Upper lobe of right lung (tissue), 1 donor: ENCODE measurements around the gene PRICKLE1. TPM values are rescaled to one million over a fixed set of nuclear protein-coding genes. Genes with fewer than 3 reads are reported as not detected.

ENCODE experiments used
- ATAC-seq: fragments of 200-7000 bp; cut with Tn5 transposase; one replicate; pipeline ENCODE4 v1.9.1; 2020; ENCODE audit warnings: mild to moderate bottlenecking, moderate library complexity
- DNase-seq: peaks from one replicate; pipeline ENCODE4 v3.0.0-alpha.2; 2020
- H3K27ac ChIP-seq: fragments of 200-600 bp; one replicate; pipeline ENCODE4 v1.8.0; 2022
- H3K27me3 ChIP-seq: fragments of 200-600 bp; one replicate; pipeline ENCODE4 v1.8.0; 2022; ENCODE audit warnings: mild to moderate bottlenecking
- H3K36me3 ChIP-seq: fragments of 200-600 bp; one replicate; pipeline ENCODE4 v1.8.0; 2022
- H3K4me1 ChIP-seq: fragments of 200-600 bp; one replicate; pipeline ENCODE4 v1.8.0; 2022
- H3K4me3 ChIP-seq: fragments of 200-600 bp; one replicate; pipeline ENCODE4 v1.8.0; 2022; ENCODE audit warnings: mild to moderate bottlenecking
- H3K9me3 ChIP-seq: fragments of 200-600 bp; one replicate; pipeline ENCODE4 v1.8.0; 2022
- intact Hi-C: fragments of 100-400 bp; cut with DNase I; formaldehyde crosslinking; loops from one replicate; pipeline ENCODE4 v1.11.0; 2022
- total RNA-seq: library from RNA; stranded (reverse); fragmentation: NEBNext Ultra II Directional; extraction: Animal tissue kit (Norgen Biotek cat#: 25700); gene quantifications from one replicate; pipeline ENCODE4 v1.2.1, GENCODE V29; 2021
- TF ChIP-seq, protein P1 (sequence below): fragments of 200-600 bp; IDR thresholded peaks from one replicate; pipeline ENCODE4 v1.8.0; 2022; ENCODE audit warnings: antibody characterized with exemption
- donor health status: DM: no; HTN: yes; CAD: no; lungs with severe emphysema.

Gene PRICKLE1
- total RNA-seq, 1 donor from 2014 or later: 18.4 TPM

DNA sequence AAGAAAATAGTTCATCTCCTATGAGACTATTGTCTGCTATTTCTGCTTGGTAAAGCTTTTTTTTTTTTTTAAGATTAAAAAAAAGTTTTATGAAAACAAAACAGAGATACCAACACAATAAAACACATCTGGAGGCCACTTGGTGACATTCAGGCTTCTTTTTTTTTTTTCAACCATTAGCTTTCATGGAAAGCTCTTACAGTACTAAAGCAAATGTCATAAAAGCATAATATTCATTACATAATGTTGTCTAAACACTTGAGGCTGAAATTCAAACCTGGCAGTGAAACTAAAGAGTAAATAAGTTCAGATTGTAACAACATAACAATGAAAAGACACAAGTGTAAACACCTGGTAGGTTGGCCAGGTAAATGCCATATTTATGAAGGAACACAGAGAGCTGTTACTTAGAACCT, 14.7 kb downstream of the PRICKLE1 start:
- Histone ChIP-seq H3K4me3 (no peak overlapping the region), H3K9me3 (no peaks in the 10 kb centered on the region), H3K36me3 (no peaks in the 10 kb centered on the region), H3K4me1 (peaks cover 46% of the 10 kb centered on the region), H3K27ac (peak overlapping the region; percentile 44), H3K27me3 (no peaks in the 10 kb centered on the region)
- peak; percentile 58 for ATAC-seq
- intact Hi-C loops: no loop called here
- TF ChIP-seq, protein P1, sequence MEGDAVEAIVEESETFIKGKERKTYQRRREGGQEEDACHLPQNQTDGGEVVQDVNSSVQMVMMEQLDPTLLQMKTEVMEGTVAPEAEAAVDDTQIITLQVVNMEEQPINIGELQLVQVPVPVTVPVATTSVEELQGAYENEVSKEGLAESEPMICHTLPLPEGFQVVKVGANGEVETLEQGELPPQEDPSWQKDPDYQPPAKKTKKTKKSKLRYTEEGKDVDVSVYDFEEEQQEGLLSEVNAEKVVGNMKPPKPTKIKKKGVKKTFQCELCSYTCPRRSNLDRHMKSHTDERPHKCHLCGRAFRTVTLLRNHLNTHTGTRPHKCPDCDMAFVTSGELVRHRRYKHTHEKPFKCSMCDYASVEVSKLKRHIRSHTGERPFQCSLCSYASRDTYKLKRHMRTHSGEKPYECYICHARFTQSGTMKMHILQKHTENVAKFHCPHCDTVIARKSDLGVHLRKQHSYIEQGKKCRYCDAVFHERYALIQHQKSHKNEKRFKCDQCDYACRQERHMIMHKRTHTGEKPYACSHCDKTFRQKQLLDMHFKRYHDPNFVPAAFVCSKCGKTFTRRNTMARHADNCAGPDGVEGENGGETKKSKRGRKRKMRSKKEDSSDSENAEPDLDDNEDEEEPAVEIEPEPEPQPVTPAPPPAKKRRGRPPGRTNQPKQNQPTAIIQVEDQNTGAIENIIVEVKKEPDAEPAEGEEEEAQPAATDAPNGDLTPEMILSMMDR: no peak
- DNase-seq: no peak

DNA sequence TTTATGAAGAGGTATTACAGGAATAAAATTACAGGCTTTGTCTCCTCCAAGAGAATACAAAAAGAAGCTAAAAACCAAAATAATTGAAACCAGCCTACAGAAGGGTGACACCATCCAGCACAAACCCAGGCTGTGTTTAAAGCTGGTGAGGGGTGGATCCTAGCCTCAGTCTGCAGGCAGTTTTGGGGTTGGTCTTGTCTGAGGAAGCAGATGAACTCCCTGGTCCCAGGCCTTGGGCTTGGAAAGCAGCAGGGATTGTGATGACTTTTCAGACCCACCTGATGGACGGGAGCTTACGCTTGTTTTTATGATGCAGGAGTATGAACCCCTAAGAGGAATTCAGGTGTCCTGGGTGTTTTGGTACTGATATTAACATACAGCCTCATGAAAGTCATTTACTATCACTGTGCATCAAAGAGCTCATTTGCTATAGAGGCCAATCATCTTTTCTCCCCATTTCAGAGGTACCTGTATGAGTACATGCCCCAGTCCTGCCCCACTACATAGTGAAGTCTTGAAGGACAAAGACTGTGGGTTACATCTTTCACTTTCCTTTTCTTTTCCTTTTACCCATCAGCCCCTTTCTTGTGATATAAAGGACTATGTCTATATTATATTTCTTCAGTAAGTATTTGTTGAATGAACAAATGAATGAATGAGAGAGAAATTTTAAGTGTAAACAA, 18.1 kb downstream of the PRICKLE1 start:
- TF ChIP-seq, protein P1: no peak
- Histone ChIP-seq H3K27me3 (no peaks in the 10 kb centered on the region), H3K4me3 (no peak overlapping the region), H3K9me3 (no peaks in the 10 kb centered on the region), H3K4me1 (peaks cover 39% of the 10 kb centered on the region), H3K27ac (no peak overlapping the region), H3K36me3 (no peaks in the 10 kb centered on the region)
- intact Hi-C loops: no loop called here
- ATAC-seq (no peak), DNase-seq (no peak)

GRCh38 chr12:42570076-42570475, 19.5 kb downstream of the PRICKLE1 start:
- peak; percentile 77 for ATAC-seq
- DNase-seq: no peak
- intact Hi-C loops: no loop called here

GRCh38 chr12:42568952-42569915, 20.3 kb downstream of the PRICKLE1 start:
- DNase-seq (no peak), ATAC-seq (peak; percentile 78)
- no peaks in the 10 kb centered on the region for H3K36me3 ChIP-seq
- H3K4me1 ChIP-seq: peaks cover 27% of the 10 kb centered on the region
- H3K27me3 ChIP-seq: no peaks in the 10 kb centered on the region
- no peak overlapping the region for H3K27ac ChIP-seq
- intact Hi-C loops: no loop called here
- no peaks in the 10 kb centered on the region for H3K9me3 ChIP-seq
- no peak overlapping the region for H3K4me3 ChIP-seq
- TF ChIP-seq, protein P1: peak; percentile 66

More at GRCh38 chr12:42570076-42570475, 19.5 kb downstream of the PRICKLE1 start:
- Histone ChIP-seq H3K27ac (no peak overlapping the region), H3K27me3 (no peaks in the 10 kb centered on the region), H3K4me3 (no peak overlapping the region), H3K4me1 (peaks cover 34% of the 10 kb centered on the region), H3K36me3 (no peaks in the 10 kb centered on the region), H3K9me3 (no peaks in the 10 kb centered on the region)
- TF ChIP-seq, protein P1: no peak

GRCh38 chr12:42565633-42566032, 23.9 kb downstream of the PRICKLE1 start:
- H3K36me3 ChIP-seq: no peaks in the 10 kb centered on the region
- intact Hi-C loops: no loop called here
- no peak for DNase-seq
- no peaks in the 10 kb centered on the region for H3K27me3 ChIP-seq
- H3K27ac ChIP-seq: no peak overlapping the region
- H3K4me3 ChIP-seq: no peak overlapping the region
- TF ChIP-seq, protein P1: no peak
- ATAC-seq: peak; percentile 28
- H3K4me1 ChIP-seq: peaks cover 26% of the 10 kb centered on the region
- H3K9me3 ChIP-seq: no peaks in the 10 kb centered on the region
